Liver (tissue), 9 donors: ENCODE results near the gene SRCAP. TPM values are rescaled to one million over a fixed set of nuclear protein-coding genes. Genes with fewer than 3 reads are reported as not detected.

Experiments used
- DNase-seq: peaks from one replicate; pipeline ENCODE4 v3.0.0-alpha.2; 2017; ENCODE audit warnings: low spot score
- H3K27ac ChIP-seq, 2 donors: one replicate each; pipeline ENCODE4 v1.7.0; 2013; ENCODE audit warnings: inconsistent platforms in 2 of 2, low read length in 2 of 2, control low read depth in 1 of 2, low read depth in 1 of 2, mild to moderate bottlenecking in 1 of 2
- H3K27me3 ChIP-seq, 4 donors: one replicate each; pipeline versions ENCODE4 v1.6.1 to v1.7.0; 2013; ENCODE audit warnings: low read length in 3 of 4, inconsistent platforms in 1 of 4, mild to moderate bottlenecking in 1 of 4, moderate library complexity in 1 of 4; ENCODE audit not compliant: control insufficient read depth in 4 of 4, insufficient read depth in 4 of 4
- H3K36me3 ChIP-seq, 4 donors: one replicate each; pipeline versions ENCODE4 v1.6.1 to v1.7.0; 2013; ENCODE audit warnings: low read length in 3 of 4, mild to moderate bottlenecking in 3 of 4, low read depth in 1 of 4, moderate library complexity in 1 of 4; ENCODE audit not compliant: control insufficient read depth in 4 of 4, insufficient read depth in 3 of 4
- H3K4me1 ChIP-seq, 4 donors: one replicate each; pipeline versions ENCODE4 v1.6.1 to v1.7.0; 2013; ENCODE audit warnings: low read length in 3 of 4, mild to moderate bottlenecking in 3 of 4, moderate library complexity in 1 of 4; ENCODE audit not compliant: control insufficient read depth in 4 of 4, insufficient read depth in 4 of 4
- H3K4me3 ChIP-seq, 3 donors: one replicate each; pipeline versions ENCODE4 v1.6.1 to v1.7.0; 2013; ENCODE audit warnings: low read length in 3 of 3, control low read depth in 1 of 3, low read depth in 1 of 3, mild to moderate bottlenecking in 1 of 3
- H3K9ac ChIP-seq, 2 donors: one replicate each; pipeline ENCODE4 v1.7.0; 2013; ENCODE audit warnings: low read length in 2 of 2, mild to moderate bottlenecking in 2 of 2, moderate library complexity in 2 of 2, control low read depth in 1 of 2, low read depth in 1 of 2
- H3K9me3 ChIP-seq, 4 donors: one replicate each; pipeline versions ENCODE4 v1.6.1 to v1.7.0; 2013; ENCODE audit warnings: low read length in 3 of 4; ENCODE audit not compliant: control insufficient read depth in 4 of 4
- ATF3 ChIP-seq: IDR thresholded peaks from 2 replicates; pipeline ENCODE4 v1.6.1; 2016; ENCODE audit warnings: antibody characterized with exemption
- CTCF ChIP-seq: fragments of 150-350 bp; IDR thresholded peaks from 2 replicates; pipeline ENCODE4 v1.5.1; 2017; ENCODE audit warnings: improper control_type of control experiment, low read depth, low read length; ENCODE audit not compliant: missing input control
- EGR1 ChIP-seq, 2 donors: IDR thresholded peaks; 2 replicates each; pipeline ENCODE4 v1.6.1; 2016 to 2018; ENCODE audit warnings: antibody characterized with exemption in 2 of 2, low read depth in 2 of 2
- FOXA1 ChIP-seq: IDR thresholded peaks from 2 replicates; pipeline ENCODE4 v1.6.1; 2016; ENCODE audit warnings: antibody characterized with exemption
- FOXA2 ChIP-seq: IDR thresholded peaks from 2 replicates; pipeline ENCODE4 v1.6.1; 2016; ENCODE audit warnings: antibody characterized with exemption
- GABPA ChIP-seq, 2 donors: IDR thresholded peaks in 1 of 2; conservative IDR thresholded peaks in 1 of 2; 2 replicates each; pipeline ENCODE4 v1.6.1; 2016; ENCODE audit warnings: antibody characterized with exemption in 2 of 2, mild to moderate bottlenecking in 1 of 2, moderate library complexity in 1 of 2
- HNF4G ChIP-seq: IDR thresholded peaks from 2 replicates; pipeline ENCODE4 v1.6.1; 2016; ENCODE audit warnings: antibody characterized with exemption
- MAX ChIP-seq: IDR thresholded peaks from 2 replicates; pipeline ENCODE4 v1.6.1; 2016; ENCODE audit warnings: antibody characterized with exemption
- SP1 ChIP-seq: IDR thresholded peaks from 2 replicates; pipeline ENCODE4 v1.6.1; 2018; ENCODE audit warnings: antibody characterized with exemption, mild to moderate bottlenecking
- TAF1 ChIP-seq: conservative IDR thresholded peaks from 2 replicates; pipeline ENCODE4 v1.6.1; 2016; ENCODE audit warnings: antibody characterized with exemption, mild to moderate bottlenecking
- YY1 ChIP-seq: IDR thresholded peaks from 2 replicates; pipeline ENCODE4 v1.6.1; 2016; ENCODE audit warnings: antibody characterized with exemption, mild to moderate bottlenecking
- ZBTB33 ChIP-seq: IDR thresholded peaks from 2 replicates; pipeline ENCODE4 v1.6.1; 2016; ENCODE audit warnings: antibody characterized with exemption
- WGBS: extraction: QIAGEN DNeasy Blood & Tissue Kit; methylation state at CpG from one replicate; pipeline ENCODE4 v1.1.7; 2013; 5-methylcytosine and 5-hydroxymethylcytosine counted together
- polyA plus RNA-seq, 2 donors: library from polyadenylated mRNA; stranded (reverse) in 1 of 2; unstranded in 1 of 2; fragments of 200-250 nt in 1 of 2; fragments of >200 nt in 1 of 2; fragmentation: Nextera tagmentation in 1 of 2; extraction: Ambion mirVana in 1 of 2; gene quantifications; one replicate each; pipeline versions ENCODE4 v1.2.1 to v1.2.3, GENCODE V29; 2013 to 2015
- total RNA-seq, 2 donors: library from RNA; depleted of rRNA; stranded (reverse); fragments of >200 nt; gene quantifications; one replicate each; pipeline ENCODE4 v1.2.3, GENCODE V29; 2014
- donor health status: healthy.
- donor health status: healthy.
- donor health status: healthy.
- donor health status: healthy.
- donor health status: healthy.

Gene SRCAP
- total and polyA plus RNA-seq, 4 donors, result 7.6 to 27.7 (median 17.7) TPM

- TF ChIP-seq EGR1 (IDR thresholded peaks at IDR 0.05; ENCODE audit: low read depth in 2 of 2), result no peak
- no peak for TF ChIP-seq FOXA1
- no peak for TF ChIP-seq MAX
- TF ChIP-seq TAF1, result no peak
- no peak for TF ChIP-seq HNF4G
- no peak for TF ChIP-seq ZBTB33
- TF ChIP-seq YY1, result no peak
- no peak for TF ChIP-seq ATF3
- no peak for TF ChIP-seq CTCF
- no peak for TF ChIP-seq SP1
- no peaks in the 10 kb centered on the region for H3K9me3 ChIP-seq
- H3K36me3 ChIP-seq, result peaks cover 24 to 48% (median 41%) of the 10 kb centered on the region in 4 donors
- H3K4me1 ChIP-seq, result peaks cover 4 to 29% (median 24%) of the 10 kb centered on the region in 4 donors
- peak overlapping the region; percentile 78 to 98 (median 92) for H3K4me3 ChIP-seq
- 77% methylated on average over 15 of the region's 15 CpGs for WGBS
- H3K27ac ChIP-seq, result peak overlapping the region in 1 of 2 donors; percentile 91
- H3K9ac ChIP-seq, result peak overlapping the region; percentile 95 to 98
- DNase-seq, result no peak
- no peaks in the 10 kb centered on the region for H3K27me3 ChIP-seq
Observed at GRCh38 chr16:30762991-30763725, 64.2 kb downstream of the SRCAP start.

- no peak for TF ChIP-seq ATF3
- TF ChIP-seq ZBTB33, result no peak
- no peak for TF ChIP-seq GABPA (IDR thresholded peaks at IDR 0.05 in 1 of 2, conservative IDR thresholded peaks at IDR 0.05 in 1 of 2)
- no peak for TF ChIP-seq SP1
- no peak for TF ChIP-seq FOXA2
- no peaks in the 10 kb centered on the region for H3K27me3 ChIP-seq
- 95% methylated on average over 11 of the region's 11 CpGs for WGBS
- DNase-seq, result no peak
- H3K4me3 ChIP-seq, result no peak overlapping the region
- no peak overlapping the region for H3K9ac ChIP-seq
- H3K36me3 ChIP-seq, result peaks cover 31 to 57% (median 50%) of the 10 kb centered on the region in 4 donors
- H3K4me1 ChIP-seq, result peaks cover 4 to 29% (median 24%) of the 10 kb centered on the region in 4 donors
- H3K9me3 ChIP-seq, result no peaks in the 10 kb centered on the region
- H3K27ac ChIP-seq, result no peak overlapping the region
Observed at GRCh38 chr16:30764086-30764485, 65.1 kb downstream of the SRCAP start.
